Activated naive CD4-positive, alpha-beta T cell treated with anti-CD3 and anti-CD28 coated beads for 36 hours (primary cell): ENCODE data around the gene NBPF12. TPM values are rescaled to one million over a fixed set of nuclear protein-coding genes. Genes with fewer than 3 reads are reported as not detected.
"Not testable (repeated sequence)": the region's sequence is repeated elsewhere in the genome, so short reads cannot be mapped to it uniquely, and the experiment has no call there.

Source experiments
- CTCF ChIA-PET: fragments of 350-600 bp; sonication (Branson Sonifier 250); formaldehyde crosslinking; loops from one replicate; lab custom pipeline; 2021; ENCODE audit warnings: antibody characterized with exemption; lab: Charles Lee
- DNase-seq: peaks from one replicate; pipeline ENCODE4 v3.0.0-alpha.2; 2020
- H3K27ac Mint-ChIP-seq: one replicate; pipeline ENCODE4 v1.8.0; 2021; ENCODE audit warnings: mild to moderate bottlenecking, mixed read lengths
- H3K27me3 Mint-ChIP-seq: one replicate; pipeline ENCODE4 v1.8.0; 2021; ENCODE audit warnings: low read depth, mixed read lengths
- H3K36me3 Mint-ChIP-seq: one replicate; pipeline ENCODE4 v1.8.0; 2021; ENCODE audit warnings: low read depth, mixed read lengths
- H3K4me1 Mint-ChIP-seq: one replicate; pipeline ENCODE4 v1.8.0; 2021; ENCODE audit warnings: low read depth, mixed read lengths
- H3K4me3 Mint-ChIP-seq: one replicate; pipeline ENCODE4 v1.8.0; 2021; ENCODE audit warnings: mild to moderate bottlenecking, moderate library complexity, mixed read lengths
- H3K9me3 Mint-ChIP-seq: one replicate; pipeline ENCODE4 v1.8.0; 2021; ENCODE audit warnings: mixed read lengths
- intact Hi-C: fragments of 100-400 bp; cut with micrococcal nuclease; formaldehyde crosslinking; loops from one replicate; pipeline ENCODE4 v1.15.1; 2023
- total RNA-seq, 2 experiments: library from RNA; stranded (reverse); gene quantifications; one replicate each; pipeline ENCODE4 v1.2.3, GENCODE V29; 2021

NBPF12 gene
- total RNA-seq, 2 experiments from 2014 or later = 6.1 to 6.2 TPM

- intact Hi-C loops = loop anchor here (10.0 kb wide), 1 partner anchor 146 kb away; no protein-coding TSS in a partner anchor
- H3K36me3 Mint-ChIP-seq, H3K27ac Mint-ChIP-seq, H3K9me3 Mint-ChIP-seq, H3K27me3 Mint-ChIP-seq, CTCF ChIA-PET: not testable (repeated sequence)
- peak; percentile 42 for DNase-seq
- Mint-ChIP-seq H3K4me3 (peak overlapping the region; percentile 88), H3K4me1 (peaks cover 16% of the 10 kb centered on the region)
These were observed 1.0 kb downstream of the NBPF12 start for GRCh38 chr1:146938927-146939786.

GRCh38 chr1:146940293-146940692 is 2.2 kb downstream of the NBPF12 start:
- H3K4me1 Mint-ChIP-seq, H3K36me3 Mint-ChIP-seq, DNase-seq, intact Hi-C loops, H3K27me3 Mint-ChIP-seq, CTCF ChIA-PET, H3K9me3 Mint-ChIP-seq, H3K27ac Mint-ChIP-seq: not testable (repeated sequence)
- peak overlapping the region; percentile 21 for H3K4me3 Mint-ChIP-seq

- DNase-seq, H3K4me3 Mint-ChIP-seq, intact Hi-C loops, CTCF ChIA-PET, H3K36me3 Mint-ChIP-seq, H3K27me3 Mint-ChIP-seq, H3K4me1 Mint-ChIP-seq, H3K9me3 Mint-ChIP-seq, H3K27ac Mint-ChIP-seq: not testable (repeated sequence)
These were observed 5.3 kb downstream of the NBPF12 start for GRCh38 chr1:146943342-146943886.

- intact Hi-C loops, H3K4me3 Mint-ChIP-seq, DNase-seq, H3K27me3 Mint-ChIP-seq, H3K36me3 Mint-ChIP-seq, H3K9me3 Mint-ChIP-seq, CTCF ChIA-PET, H3K4me1 Mint-ChIP-seq, H3K27ac Mint-ChIP-seq: not testable (repeated sequence)
These were observed 10.0 kb downstream of the NBPF12 start for GRCh38 chr1:146948127-146948526.

- CTCF ChIA-PET, H3K4me1 Mint-ChIP-seq, H3K9me3 Mint-ChIP-seq, intact Hi-C loops, H3K36me3 Mint-ChIP-seq, H3K27me3 Mint-ChIP-seq, H3K4me3 Mint-ChIP-seq, DNase-seq, H3K27ac Mint-ChIP-seq: not testable (repeated sequence)
These were observed 26.2 kb downstream of the NBPF12 start for GRCh38 chr1:146964340-146964739.

GRCh38 chr1:146966351-146966750 is 28.2 kb downstream of the NBPF12 start:
- H3K36me3 Mint-ChIP-seq, DNase-seq, CTCF ChIA-PET, H3K4me3 Mint-ChIP-seq, intact Hi-C loops, H3K9me3 Mint-ChIP-seq, H3K27ac Mint-ChIP-seq, H3K4me1 Mint-ChIP-seq, H3K27me3 Mint-ChIP-seq: not testable (repeated sequence)

GRCh38 chr1:146970656-146971055 is 32.5 kb downstream of the NBPF12 start:
- H3K4me3 Mint-ChIP-seq, DNase-seq, H3K27me3 Mint-ChIP-seq, CTCF ChIA-PET, H3K27ac Mint-ChIP-seq, H3K36me3 Mint-ChIP-seq, intact Hi-C loops, H3K9me3 Mint-ChIP-seq, H3K4me1 Mint-ChIP-seq: not testable (repeated sequence)

GRCh38 chr1:146972681-146973080 is 34.6 kb downstream of the NBPF12 start:
- H3K27ac Mint-ChIP-seq, H3K36me3 Mint-ChIP-seq, CTCF ChIA-PET, H3K4me3 Mint-ChIP-seq, intact Hi-C loops, H3K9me3 Mint-ChIP-seq, H3K4me1 Mint-ChIP-seq, DNase-seq, H3K27me3 Mint-ChIP-seq: not testable (repeated sequence)

- DNase-seq, H3K4me3 Mint-ChIP-seq, CTCF ChIA-PET, H3K27ac Mint-ChIP-seq, H3K36me3 Mint-ChIP-seq, intact Hi-C loops, H3K4me1 Mint-ChIP-seq, H3K27me3 Mint-ChIP-seq, H3K9me3 Mint-ChIP-seq: not testable (repeated sequence)
These were observed 47.7 kb downstream of the NBPF12 start for GRCh38 chr1:146985855-146986254.

- intact Hi-C loops, H3K27me3 Mint-ChIP-seq, H3K9me3 Mint-ChIP-seq, CTCF ChIA-PET, H3K27ac Mint-ChIP-seq, H3K4me1 Mint-ChIP-seq, H3K4me3 Mint-ChIP-seq, H3K36me3 Mint-ChIP-seq, DNase-seq: not testable (repeated sequence)
These were observed 48.3 kb downstream of the NBPF12 start for GRCh38 chr1:146986450-146986849.

GRCh38 chr1:146987502-146987901 is 49.4 kb downstream of the NBPF12 start:
- intact Hi-C loops, H3K4me3 Mint-ChIP-seq, H3K4me1 Mint-ChIP-seq, H3K9me3 Mint-ChIP-seq, CTCF ChIA-PET, H3K27ac Mint-ChIP-seq, H3K36me3 Mint-ChIP-seq, H3K27me3 Mint-ChIP-seq, DNase-seq: not testable (repeated sequence)

- H3K4me3 Mint-ChIP-seq, intact Hi-C loops, H3K36me3 Mint-ChIP-seq, H3K9me3 Mint-ChIP-seq, H3K4me1 Mint-ChIP-seq, H3K27ac Mint-ChIP-seq, DNase-seq, CTCF ChIA-PET, H3K27me3 Mint-ChIP-seq: not testable (repeated sequence)
These were observed 51.3 kb downstream of the NBPF12 start for GRCh38 chr1:146989455-146989854.

GRCh38 chr1:147008495-147008894 is 70.4 kb downstream of the NBPF12 start:
- H3K4me3 Mint-ChIP-seq, DNase-seq, H3K27ac Mint-ChIP-seq, H3K4me1 Mint-ChIP-seq, CTCF ChIA-PET, intact Hi-C loops, H3K36me3 Mint-ChIP-seq, H3K27me3 Mint-ChIP-seq: not testable (repeated sequence)
- peaks cover 12% of the 10 kb centered on the region for H3K9me3 Mint-ChIP-seq
